ENCODE measurements around the gene NFYA.
A peak's percentile ranks its signal among the peaks of the same experiment; 100 is the strongest.

NFYA gene

DNA sequence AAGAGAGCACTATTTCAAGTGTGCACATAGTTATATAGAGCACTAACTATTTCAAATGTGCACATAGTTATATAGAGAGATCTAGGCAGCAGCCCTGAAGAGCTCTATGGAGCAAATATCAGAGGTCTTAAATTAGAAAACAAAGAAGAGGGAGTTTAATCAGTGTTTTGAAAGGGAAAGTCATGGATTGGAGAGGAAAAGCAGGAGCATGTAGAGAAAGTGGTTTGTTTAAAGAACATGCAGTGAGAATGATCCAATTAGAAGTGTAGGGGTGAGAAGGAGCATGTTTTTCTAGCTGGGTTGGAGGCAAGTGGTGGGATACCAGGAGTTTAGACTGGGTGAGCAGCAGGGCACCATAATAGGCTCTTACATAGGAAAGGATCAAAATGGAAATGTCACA lies 64.1 kb downstream of the NFYA start:
- DNase-seq (no peak), ATAC-seq (ENCODE audit: insufficient read depth, low read depth) (no peak)
- Histone ChIP-seq H3K36me3 (ENCODE audit: insufficient read depth, low read length) (peaks cover 6% of the 10 kb centered on the region; the same call in 1 of the 2 replicates), H3K9ac (ENCODE audit: low read depth, low read length) (no peak overlapping the region), H4K20me1 (ENCODE audit: insufficient read depth, low read length) (no peaks in the 10 kb centered on the region), H2AFZ (ENCODE audit: low read depth, low read length) (no peak overlapping the region), H3K79me2 (ENCODE audit: insufficient read depth, low read length) (no peaks in the 10 kb centered on the region), H3K4me2 (ENCODE audit: insufficient read depth, low read length) (no peak overlapping the region), H3K27me3 (ENCODE audit: insufficient read depth, low read length, poor library complexity) (no peaks in the 10 kb centered on the region), H3K27ac (ENCODE audit: low read length) (no peak overlapping the region), H3K4me1 (ENCODE audit: insufficient read depth, low read length) (no peaks in the 10 kb centered on the region), H3K9me3 (ENCODE audit: insufficient read depth, low read length, severe bottlenecking) (no peaks in the 10 kb centered on the region), H3K4me3 (ENCODE audit: low read depth in 1 of 2, low read length in 2 of 2) (no peak overlapping the region)
- TF ChIP-seq EZH2 (IDR thresholded peaks at IDR 0.05; ENCODE audit: borderline replicate concordance, low read depth, low read length, severe bottlenecking): no peak
- TF ChIP-seq, protein P1, sequence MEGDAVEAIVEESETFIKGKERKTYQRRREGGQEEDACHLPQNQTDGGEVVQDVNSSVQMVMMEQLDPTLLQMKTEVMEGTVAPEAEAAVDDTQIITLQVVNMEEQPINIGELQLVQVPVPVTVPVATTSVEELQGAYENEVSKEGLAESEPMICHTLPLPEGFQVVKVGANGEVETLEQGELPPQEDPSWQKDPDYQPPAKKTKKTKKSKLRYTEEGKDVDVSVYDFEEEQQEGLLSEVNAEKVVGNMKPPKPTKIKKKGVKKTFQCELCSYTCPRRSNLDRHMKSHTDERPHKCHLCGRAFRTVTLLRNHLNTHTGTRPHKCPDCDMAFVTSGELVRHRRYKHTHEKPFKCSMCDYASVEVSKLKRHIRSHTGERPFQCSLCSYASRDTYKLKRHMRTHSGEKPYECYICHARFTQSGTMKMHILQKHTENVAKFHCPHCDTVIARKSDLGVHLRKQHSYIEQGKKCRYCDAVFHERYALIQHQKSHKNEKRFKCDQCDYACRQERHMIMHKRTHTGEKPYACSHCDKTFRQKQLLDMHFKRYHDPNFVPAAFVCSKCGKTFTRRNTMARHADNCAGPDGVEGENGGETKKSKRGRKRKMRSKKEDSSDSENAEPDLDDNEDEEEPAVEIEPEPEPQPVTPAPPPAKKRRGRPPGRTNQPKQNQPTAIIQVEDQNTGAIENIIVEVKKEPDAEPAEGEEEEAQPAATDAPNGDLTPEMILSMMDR (IDR thresholded peaks at IDR 0.05; ENCODE audit: borderline replicate concordance, extremely low read depth, low read length, poor library complexity, severe bottlenecking): no peak

DNA sequence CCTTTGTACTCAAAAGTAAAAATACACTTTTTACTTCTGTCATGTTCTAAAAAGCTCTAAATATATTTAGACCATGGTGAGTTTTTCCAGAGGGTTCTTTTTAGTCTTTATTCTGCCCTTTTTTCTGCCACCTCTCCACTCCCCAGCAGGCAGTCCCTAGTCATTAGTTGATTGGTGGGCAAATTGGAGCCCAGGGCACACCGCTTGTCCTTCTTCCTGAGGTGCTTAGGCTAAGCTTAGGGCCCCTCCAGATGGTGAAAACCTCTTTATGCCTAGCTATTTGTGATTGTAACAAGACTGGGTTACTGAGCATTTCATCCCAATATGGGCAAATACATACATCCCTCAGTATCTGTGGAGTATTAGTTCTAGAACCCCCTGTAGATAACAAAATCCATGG lies 75.1 kb downstream of the NFYA start:
- Histone ChIP-seq H3K27ac (ENCODE audit: low read length) (no peak overlapping the region), H2AFZ (ENCODE audit: low read depth, low read length) (no peak overlapping the region), H3K4me3 (ENCODE audit: low read depth in 1 of 2, low read length in 2 of 2) (no peak overlapping the region), H4K20me1 (ENCODE audit: insufficient read depth, low read length) (no peaks in the 10 kb centered on the region), H3K9me3 (ENCODE audit: insufficient read depth, low read length, severe bottlenecking) (no peaks in the 10 kb centered on the region), H3K79me2 (ENCODE audit: insufficient read depth, low read length) (no peaks in the 10 kb centered on the region), H3K4me2 (ENCODE audit: insufficient read depth, low read length) (no peak overlapping the region), H3K27me3 (ENCODE audit: insufficient read depth, low read length, poor library complexity) (no peaks in the 10 kb centered on the region), H3K4me1 (ENCODE audit: insufficient read depth, low read length) (peaks cover 8% of the 10 kb centered on the region), H3K36me3 (ENCODE audit: insufficient read depth, low read length) (no peaks in the 10 kb centered on the region), H3K9ac (ENCODE audit: low read depth, low read length) (no peak overlapping the region)
- no peak for TF ChIP-seq EZH2 (IDR thresholded peaks at IDR 0.05; ENCODE audit: borderline replicate concordance, low read depth, low read length, severe bottlenecking)
- TF ChIP-seq, protein P1 (IDR thresholded peaks at IDR 0.05; ENCODE audit: borderline replicate concordance, extremely low read depth, low read length, poor library complexity, severe bottlenecking): no peak
- DNase-seq: no peak
- ATAC-seq (ENCODE audit: insufficient read depth, low read depth): peak; percentile 62
